NCI-H524 (cell line): ENCODE data around the gene FBLN7.
"Not testable (repeated sequence)": the region's sequence is repeated elsewhere in the genome, so short reads cannot be mapped to it uniquely, and the experiment has no call there.

Source experiments
- DNase-seq, 2 experiments: peaks; one replicate each; lab custom pipeline; 2025; lab: John Stamatoyannopoulos, UW

The FBLN7 gene

DNA sequence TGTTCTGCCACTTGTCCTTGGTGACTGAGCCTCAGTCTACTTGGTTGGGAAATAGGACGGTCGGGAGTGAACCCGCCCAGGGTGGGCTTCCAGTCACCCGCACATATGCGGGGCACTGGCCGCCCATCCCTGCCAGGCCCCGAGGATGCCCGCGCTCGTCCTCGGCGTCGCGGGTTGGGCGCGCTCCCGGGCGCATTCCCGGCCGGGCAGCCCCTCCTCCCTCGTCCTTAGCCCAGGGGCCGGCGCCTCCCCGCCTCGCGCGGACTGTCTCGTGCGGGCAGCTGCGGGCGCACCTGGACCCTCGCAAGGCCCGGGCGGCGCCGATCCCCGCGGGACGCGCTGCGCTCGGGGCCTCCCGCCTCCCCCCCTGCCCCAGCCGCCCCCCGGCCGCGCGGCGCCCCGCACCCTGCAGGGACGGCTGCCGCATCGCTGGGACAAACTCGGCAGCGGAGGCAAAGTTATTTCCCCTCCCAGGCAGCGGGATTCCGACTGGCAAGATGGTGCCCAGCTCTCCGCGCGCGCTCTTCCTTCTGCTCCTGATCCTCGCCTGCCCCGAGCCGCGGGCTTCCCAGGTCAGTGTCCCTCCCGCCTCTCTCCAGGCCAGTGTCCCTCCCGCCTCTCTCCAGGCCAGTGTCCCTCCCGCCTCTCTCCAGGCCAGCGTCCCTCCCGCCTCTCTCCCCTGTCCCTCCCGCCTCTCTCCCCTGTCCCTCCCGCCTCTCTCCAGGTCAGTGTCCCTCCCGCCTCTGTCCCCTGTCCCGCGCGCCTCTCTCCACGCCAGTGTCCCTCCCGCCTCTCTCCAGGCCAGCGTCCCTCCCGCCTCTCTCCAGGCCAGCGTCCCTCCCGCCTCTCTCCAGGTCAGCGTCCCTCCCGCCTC lies at the start of gene FBLN7:
Gene FBLN7 (plus strand): TSS at position 227 of the 874 bp plus-strand sequence. CDS start 271 bp downstream, at position 498.
- DNase-seq, result peak in 1 of 2 experiments; percentile 24

DNA sequence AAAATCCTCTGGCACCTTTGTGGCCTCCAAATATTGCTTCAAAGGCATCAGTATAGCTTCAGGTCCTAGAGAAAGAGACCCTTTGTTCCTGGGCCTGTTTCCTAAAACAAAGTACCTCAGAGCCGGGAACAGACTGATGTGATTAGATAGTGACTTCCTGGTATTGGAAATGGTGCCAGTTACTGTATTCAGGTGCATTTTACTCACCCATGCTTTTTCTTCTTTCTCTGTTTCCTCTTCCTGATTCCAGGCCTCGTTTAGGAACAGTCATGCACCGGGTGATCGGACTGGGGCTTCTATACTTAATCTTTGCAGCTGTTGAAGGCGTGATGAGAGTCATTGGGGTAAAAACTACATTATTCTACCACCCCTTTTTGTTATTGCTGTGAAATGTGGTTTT lies 48.8 kb upstream of the FBLN7 start:
- no peak for DNase-seq

- no peak for DNase-seq
Observed at GRCh38 chr2:112092286-112093041, 45.7 kb upstream of the FBLN7 start.

DNA sequence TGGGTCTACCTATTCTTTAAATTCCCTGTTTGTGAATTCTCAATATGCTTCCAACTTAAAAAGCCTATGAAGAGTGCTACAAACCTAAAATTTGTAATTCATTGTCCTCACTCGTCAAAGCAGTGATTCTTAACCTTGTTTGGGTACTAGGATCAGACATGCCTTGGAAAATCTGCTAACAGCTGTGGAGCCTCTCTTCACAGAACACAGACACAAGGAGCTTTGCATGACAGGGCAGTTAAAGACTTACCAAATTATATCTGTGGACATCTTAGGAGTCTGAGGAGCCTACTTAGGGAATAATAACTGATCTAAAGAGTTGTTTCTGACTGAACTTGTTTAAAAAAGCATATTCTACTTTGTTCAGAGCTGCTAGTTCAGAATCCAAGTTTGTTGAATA lies 45.0 kb upstream of the FBLN7 start:
- peak in 1 of 2 experiments; percentile 29 for DNase-seq

- DNase-seq, result no peak
Observed at GRCh38 chr2:112095681-112096080, 42.5 kb upstream of the FBLN7 start.

DNA sequence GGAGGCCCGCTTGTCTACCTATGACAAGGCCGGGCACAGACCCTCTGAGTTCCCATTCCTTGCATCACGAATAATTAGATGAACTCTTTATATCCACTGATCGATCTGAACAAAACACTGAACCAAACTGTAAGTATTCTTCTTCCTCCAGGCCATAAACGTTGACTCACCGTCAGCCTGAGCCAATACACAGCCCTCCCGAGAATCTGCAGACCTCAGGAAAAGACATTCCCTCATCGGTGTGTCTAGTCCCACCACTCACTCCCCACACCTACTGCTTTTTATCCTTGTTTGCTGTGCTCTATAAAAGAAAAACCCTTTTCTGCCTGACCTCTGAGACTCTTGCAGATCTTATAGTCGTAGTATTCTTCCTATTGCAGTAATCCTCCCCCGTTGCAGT lies 42.1 kb upstream of the FBLN7 start:
- no peak for DNase-seq

- no peak for DNase-seq
Observed at GRCh38 chr2:112108178-112108832, 29.9 kb upstream of the FBLN7 start.

DNA sequence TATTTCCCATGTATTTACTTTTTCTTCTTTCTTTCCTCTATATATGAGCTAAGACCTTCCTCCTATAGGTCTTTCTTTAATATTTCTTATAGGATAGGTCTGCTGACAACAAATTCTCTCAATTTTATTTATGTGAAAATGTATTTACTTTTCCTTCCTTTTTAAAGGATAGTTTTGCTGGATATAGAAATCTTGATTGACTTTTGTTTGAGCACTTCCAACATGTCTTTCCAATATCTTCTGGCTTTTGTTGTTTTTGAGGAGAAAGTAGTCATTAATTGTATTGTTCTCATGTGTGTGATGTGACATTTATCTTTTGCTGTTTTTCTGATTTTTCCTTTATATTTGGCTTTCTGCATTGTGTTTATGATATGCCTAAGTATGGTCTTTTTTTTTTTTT lies 28.9 kb upstream of the FBLN7 start:
- no peak for DNase-seq

GRCh38 chr2:112110966-112111365 lies 27.2 kb upstream of the FBLN7 start:
- no peak for DNase-seq

GRCh38 chr2:112113354-112113753 lies 24.8 kb upstream of the FBLN7 start:
- not testable (repeated sequence) for DNase-seq

DNA sequence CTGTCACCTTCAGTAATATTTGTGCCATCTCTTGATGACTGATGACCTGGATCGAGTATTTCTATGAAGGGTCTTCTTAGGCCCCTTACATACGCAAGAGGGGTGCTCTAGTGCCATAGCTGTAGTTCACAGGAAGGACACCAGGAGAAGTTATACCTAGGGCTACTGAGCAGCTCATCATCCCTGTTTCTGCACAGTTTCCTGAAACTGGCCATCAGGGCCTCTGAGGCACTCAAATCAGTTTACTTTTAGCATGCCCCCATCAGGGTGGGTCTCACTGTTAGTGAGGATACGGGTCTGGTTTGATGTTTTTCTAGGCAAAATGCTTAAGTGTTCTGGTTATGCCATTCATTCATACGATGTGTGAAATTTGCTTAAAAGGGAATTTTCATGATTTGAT lies 20.0 kb upstream of the FBLN7 start:
- DNase-seq, result no peak

- DNase-seq, result peak in 1 of 2 experiments; percentile 23
Observed at GRCh38 chr2:112121682-112122254, 16.4 kb upstream of the FBLN7 start.

DNA sequence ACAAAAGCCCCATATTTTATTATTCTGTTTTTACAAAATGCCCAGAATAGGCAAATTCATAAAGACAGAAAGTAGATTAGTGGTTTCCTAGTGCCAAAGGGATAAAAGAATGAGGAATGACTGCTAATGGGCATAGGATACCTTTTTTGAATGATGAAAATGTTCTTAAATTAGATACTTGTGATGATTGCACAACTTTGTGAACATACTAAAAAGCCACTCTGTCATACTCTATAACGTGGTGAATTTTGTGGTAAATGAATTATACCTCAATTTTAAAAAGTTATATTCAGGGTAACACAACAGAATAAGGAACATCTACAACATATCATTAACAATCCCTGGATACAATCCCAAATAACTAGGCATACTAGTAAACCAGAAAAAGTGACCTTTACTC lies 9.1 kb upstream of the FBLN7 start:
- DNase-seq, result no peak

GRCh38 chr2:112133344-112133743 lies 4.8 kb upstream of the FBLN7 start:
- no peak for DNase-seq

DNA sequence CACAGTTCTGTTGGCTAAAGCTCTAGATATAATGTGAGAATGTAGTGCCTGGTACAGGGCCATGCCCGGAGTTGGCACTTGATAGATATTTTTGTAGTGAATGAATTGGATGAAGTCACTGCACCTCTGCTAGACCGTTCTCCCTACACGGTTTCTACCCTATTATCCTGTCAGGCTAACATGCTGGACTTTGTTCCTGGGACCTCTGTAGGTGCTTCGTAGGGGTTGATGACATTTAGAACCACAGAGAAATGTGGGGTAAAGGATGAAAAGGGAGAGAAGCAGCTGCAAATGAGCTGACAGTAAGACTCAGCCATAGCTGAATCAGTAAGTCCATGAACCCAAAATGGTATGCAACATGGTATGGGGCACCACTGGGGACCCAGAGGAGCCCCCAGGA lies 4.1 kb upstream of the FBLN7 start:
- no peak for DNase-seq

- no peak for DNase-seq
Observed at GRCh38 chr2:112136096-112136495, 2.1 kb upstream of the FBLN7 start.

DNA sequence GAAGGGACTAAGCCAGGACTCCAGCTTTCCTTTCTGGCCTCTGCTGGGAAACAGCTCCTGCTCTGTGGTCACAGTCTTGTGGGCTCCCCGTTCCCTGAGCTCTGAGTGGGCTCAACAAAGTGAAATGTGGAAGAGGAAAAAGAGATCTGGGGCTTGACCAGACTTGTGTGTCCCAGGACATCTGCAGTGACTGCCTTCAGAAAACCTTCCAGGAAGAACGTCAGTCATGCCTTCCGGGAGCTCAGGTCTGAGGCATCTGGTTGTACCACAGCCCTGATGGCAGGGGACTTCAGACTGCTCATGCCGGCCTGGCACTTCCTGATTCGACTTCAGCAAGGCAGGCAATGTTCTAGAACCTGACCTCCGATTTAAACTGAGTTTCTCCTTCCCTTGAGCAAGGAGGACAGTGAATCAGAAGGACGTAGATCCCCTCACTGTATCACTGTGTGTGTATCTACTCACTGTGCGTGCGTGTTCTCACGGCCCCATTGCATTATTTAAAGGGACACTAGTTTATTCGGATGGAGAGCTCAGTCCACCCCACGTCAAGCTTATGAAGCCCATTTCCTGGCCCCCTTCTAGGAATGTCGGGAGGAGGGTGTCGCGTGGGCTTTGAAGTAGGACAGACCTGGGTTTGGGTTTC lies 548 bp upstream of the FBLN7 start:
- no peak for DNase-seq

- DNase-seq, result not testable (repeated sequence)
Observed at GRCh38 chr2:112139033-112139614, 939 bp downstream of the FBLN7 start.

DNA sequence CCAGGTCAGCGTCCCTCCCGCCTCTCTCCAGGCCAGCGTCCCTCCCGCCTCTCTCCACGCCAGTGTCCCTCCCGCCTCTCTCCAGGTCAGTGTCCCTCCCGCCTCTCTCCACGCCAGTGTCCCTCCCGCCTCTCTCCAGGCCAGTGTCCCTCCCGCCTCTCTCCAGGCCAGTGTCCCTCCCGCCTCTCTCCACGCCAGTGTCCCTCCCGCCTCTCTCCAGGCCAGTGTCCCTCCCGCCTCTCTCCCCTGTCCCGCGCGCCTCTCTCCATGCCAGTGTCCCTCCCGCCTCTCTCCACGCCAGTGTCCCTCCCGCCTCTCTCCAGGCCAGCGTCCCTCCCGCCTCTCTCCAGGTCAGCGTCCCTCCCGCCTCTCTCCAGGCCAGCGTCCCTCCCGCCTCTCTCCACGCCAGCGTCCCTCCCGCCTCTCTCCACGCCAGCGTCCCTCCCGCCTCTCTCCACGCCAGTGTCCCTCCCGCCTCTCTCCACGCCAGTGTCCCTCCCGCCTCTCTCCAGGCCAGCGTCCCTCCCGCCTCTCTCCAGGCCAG lies 1.5 kb downstream of the FBLN7 start:
- DNase-seq, result not testable (repeated sequence)

- DNase-seq, result no peak
Observed at GRCh38 chr2:112140205-112140802, 2.1 kb downstream of the FBLN7 start.
